Hepatocyte (in vitro differentiated cells): ENCODE measurements around the gene MYH7B. TPM values are rescaled to one million over a fixed set of nuclear protein-coding genes. Genes with fewer than 3 reads are reported as not detected.

Source experiments
- DNase-seq: peaks from one replicate; pipeline ENCODE4 v3.0.0-alpha.2; 2016; ENCODE audit warnings: low spot score
- H2AFZ ChIP-seq: fragments of 200-600 bp; sonication (generic); 2 replicates; pipeline ENCODE4 v1.6.0; 2016; ENCODE audit warnings: antibody characterized with exemption, mild to moderate bottlenecking
- H3K27ac ChIP-seq: fragments of 200-600 bp; sonication (generic); 2 replicates; pipeline ENCODE4 v1.5.1; 2016; ENCODE audit warnings: mild to moderate bottlenecking
- H3K27me3 ChIP-seq: fragments of 200-600 bp; sonication (generic); 2 replicates; pipeline ENCODE4 v1.6.1; 2016
- H3K36me3 ChIP-seq: fragments of 200-600 bp; sonication (generic); replicated peaks from 2 replicates; pipeline ENCODE4 v1.5.1; 2016; ENCODE audit warnings: low read depth; ENCODE audit not compliant: insufficient read depth
- H3K4me1 ChIP-seq: fragments of 200-600 bp; sonication (generic); 2 replicates; pipeline ENCODE4 v1.5.1; 2016; ENCODE audit warnings: mild to moderate bottlenecking, moderate library complexity; ENCODE audit not compliant: insufficient read depth
- H3K4me2 ChIP-seq: fragments of 200-600 bp; sonication (generic); 2 replicates; pipeline ENCODE4 v1.6.0; 2016
- H3K4me3 ChIP-seq: fragments of 200-600 bp; sonication (generic); 2 replicates; pipeline ENCODE4 v1.5.1; 2016; ENCODE audit warnings: mild to moderate bottlenecking
- H3K79me2 ChIP-seq: fragments of 200-600 bp; sonication (generic); 2 replicates; pipeline ENCODE4 v1.6.0; 2017; ENCODE audit warnings: mild to moderate bottlenecking
- H3K9me2 ChIP-seq: fragments of 200-600 bp; sonication (generic); replicated peaks from 2 replicates; pipeline ENCODE4 v1.6.0; 2017; ENCODE audit warnings: mild to moderate bottlenecking; ENCODE audit not compliant: insufficient read depth
- H3K9me3 ChIP-seq: fragments of 200-600 bp; sonication (generic); 2 replicates; pipeline ENCODE4 v1.5.1; 2016; ENCODE audit warnings: low read depth, mild to moderate bottlenecking
- H4K20me1 ChIP-seq: fragments of 200-600 bp; sonication (generic); 2 replicates; pipeline ENCODE4 v1.6.0; 2016; ENCODE audit warnings: mild to moderate bottlenecking; ENCODE audit not compliant: insufficient read depth, poor library complexity, severe bottlenecking
- EZH2 ChIP-seq: fragments of 200-600 bp; sonication (generic); IDR thresholded peaks from 2 replicates; pipeline ENCODE4 v1.6.1; 2016; ENCODE audit warnings: antibody characterized with exemption, mild to moderate bottlenecking, borderline replicate concordance
- EZH2phosphoT487 ChIP-seq: fragments of 200-600 bp; sonication (generic); IDR thresholded peaks from one replicate; pipeline ENCODE4 v1.6.1; 2018; ENCODE audit warnings: antibody characterized with exemption, mild to moderate bottlenecking, low read depth, moderate library complexity; ENCODE audit not compliant: unreplicated experiment, severe bottlenecking
- WGBS: methylation state at CpG from one replicate; pipeline ENCODE4 v1.1.6; 2016; ENCODE audit warnings: low lambda C conversion rate; ENCODE audit errors: missing lambda C conversion rate; 5-methylcytosine and 5-hydroxymethylcytosine counted together
- polyA plus RNA-seq: library from polyadenylated mRNA; unstranded; fragments of >200 nt; fragmentation: Nextera tagmentation; extraction: Ambion mirVana; gene quantifications from 2 replicates; pipeline ENCODE4 v1.2.1, GENCODE V29; 2016
- total RNA-seq: library from RNA; depleted of rRNA; stranded (reverse); fragments of >200 nt; gene quantifications from 2 replicates; pipeline ENCODE4 v1.2.3, GENCODE V29; 2014
- TF ChIP-seq, protein P1 (sequence below): fragments of 200-600 bp; sonication (generic); IDR thresholded peaks from 2 replicates; pipeline ENCODE4 v1.5.1; 2016; ENCODE audit warnings: antibody characterized with exemption, mild to moderate bottlenecking; ENCODE audit not compliant: poor library complexity

MYH7B gene
- total and polyA plus RNA-seq, 2 experiments from 2014 or later: 0.07 to 0.42 TPM

DNA sequence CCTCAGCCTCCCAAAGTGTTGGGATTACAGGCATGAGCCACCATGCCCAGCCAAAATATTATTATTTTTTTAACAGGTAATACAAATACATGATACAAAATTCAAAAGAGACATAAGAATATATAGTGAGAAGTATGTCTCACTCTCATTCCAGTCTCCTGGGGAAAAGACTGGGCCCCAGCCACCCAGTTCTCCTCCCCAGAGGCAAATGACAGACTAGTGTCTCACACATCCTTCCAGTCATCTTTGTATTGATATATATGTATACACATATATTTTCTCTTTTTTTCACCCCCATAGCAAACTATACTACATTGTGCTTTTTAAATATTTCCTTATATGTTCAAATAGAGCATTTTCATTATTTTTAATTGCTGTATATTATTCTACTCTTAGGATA, 8.3 kb upstream of the MYH7B start:
- H3K27ac ChIP-seq: no peak overlapping the region
- H4K20me1 ChIP-seq: no peaks in the 10 kb centered on the region
- H3K9me2 ChIP-seq: no peaks in the 10 kb centered on the region
- no peaks in the 10 kb centered on the region for H3K4me1 ChIP-seq
- H3K4me3 ChIP-seq: no peak overlapping the region
- no peaks in the 10 kb centered on the region for H3K36me3 ChIP-seq
- no peak overlapping the region for H3K4me2 ChIP-seq
- TF ChIP-seq, protein P1, sequence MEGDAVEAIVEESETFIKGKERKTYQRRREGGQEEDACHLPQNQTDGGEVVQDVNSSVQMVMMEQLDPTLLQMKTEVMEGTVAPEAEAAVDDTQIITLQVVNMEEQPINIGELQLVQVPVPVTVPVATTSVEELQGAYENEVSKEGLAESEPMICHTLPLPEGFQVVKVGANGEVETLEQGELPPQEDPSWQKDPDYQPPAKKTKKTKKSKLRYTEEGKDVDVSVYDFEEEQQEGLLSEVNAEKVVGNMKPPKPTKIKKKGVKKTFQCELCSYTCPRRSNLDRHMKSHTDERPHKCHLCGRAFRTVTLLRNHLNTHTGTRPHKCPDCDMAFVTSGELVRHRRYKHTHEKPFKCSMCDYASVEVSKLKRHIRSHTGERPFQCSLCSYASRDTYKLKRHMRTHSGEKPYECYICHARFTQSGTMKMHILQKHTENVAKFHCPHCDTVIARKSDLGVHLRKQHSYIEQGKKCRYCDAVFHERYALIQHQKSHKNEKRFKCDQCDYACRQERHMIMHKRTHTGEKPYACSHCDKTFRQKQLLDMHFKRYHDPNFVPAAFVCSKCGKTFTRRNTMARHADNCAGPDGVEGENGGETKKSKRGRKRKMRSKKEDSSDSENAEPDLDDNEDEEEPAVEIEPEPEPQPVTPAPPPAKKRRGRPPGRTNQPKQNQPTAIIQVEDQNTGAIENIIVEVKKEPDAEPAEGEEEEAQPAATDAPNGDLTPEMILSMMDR: no peak
- no peak for TF ChIP-seq EZH2
- no peak for TF ChIP-seq EZH2phosphoT487
- no peak overlapping the region for H2AFZ ChIP-seq
- H3K79me2 ChIP-seq: no peaks in the 10 kb centered on the region
- DNase-seq: no peak
- no peaks in the 10 kb centered on the region for H3K9me3 ChIP-seq
- no peaks in the 10 kb centered on the region for H3K27me3 ChIP-seq

DNA sequence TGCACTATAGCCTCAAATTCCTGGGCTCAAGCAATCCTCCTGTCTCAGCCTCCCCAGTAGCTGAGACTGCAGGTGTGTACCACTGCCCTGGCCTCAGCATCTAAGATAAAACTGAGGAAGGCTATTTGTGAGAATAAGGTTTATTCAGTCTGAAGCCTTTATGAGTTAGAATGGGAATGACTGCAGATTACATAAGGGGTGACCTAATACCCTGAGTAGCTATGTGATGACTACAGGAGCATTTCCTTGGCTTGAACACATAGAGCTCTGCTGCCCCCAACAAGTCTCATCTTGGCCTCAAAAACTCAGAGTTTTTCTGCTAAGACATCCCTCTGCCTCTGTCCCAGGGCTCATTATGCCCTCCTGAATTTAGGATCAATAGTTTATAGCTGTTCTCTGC, 7.6 kb upstream of the MYH7B start:
- TF ChIP-seq, protein P1: no peak
- TF ChIP-seq EZH2phosphoT487: no peak
- Histone ChIP-seq H3K4me1 (no peaks in the 10 kb centered on the region), H3K9me3 (no peaks in the 10 kb centered on the region), H3K4me3 (no peak overlapping the region), H3K79me2 (no peaks in the 10 kb centered on the region), H3K4me2 (no peak overlapping the region), H3K27me3 (no peaks in the 10 kb centered on the region), H4K20me1 (no peaks in the 10 kb centered on the region), H3K9me2 (no peaks in the 10 kb centered on the region), H3K27ac (no peak overlapping the region), H2AFZ (no peak overlapping the region), H3K36me3 (no peaks in the 10 kb centered on the region)
- no peak for DNase-seq

GRCh38 chr20:34949120-34949519, 6.5 kb upstream of the MYH7B start:
- Histone ChIP-seq H3K9me2 (no peaks in the 10 kb centered on the region), H3K4me3 (no peak overlapping the region), H3K27me3 (no peaks in the 10 kb centered on the region), H3K9me3 (no peaks in the 10 kb centered on the region), H3K4me1 (no peaks in the 10 kb centered on the region), H3K4me2 (no peak overlapping the region), H3K36me3 (no peaks in the 10 kb centered on the region), H4K20me1 (no peaks in the 10 kb centered on the region), H2AFZ (no peak overlapping the region), H3K27ac (no peak overlapping the region), H3K79me2 (peaks cover under 1% of the 10 kb centered on the region)
- no peak for DNase-seq
- 86% methylated on average over 6 of the region's 6 CpGs for WGBS
- TF ChIP-seq, protein P1: no peak
- TF ChIP-seq EZH2phosphoT487 (no peak), EZH2 (no peak)

DNA sequence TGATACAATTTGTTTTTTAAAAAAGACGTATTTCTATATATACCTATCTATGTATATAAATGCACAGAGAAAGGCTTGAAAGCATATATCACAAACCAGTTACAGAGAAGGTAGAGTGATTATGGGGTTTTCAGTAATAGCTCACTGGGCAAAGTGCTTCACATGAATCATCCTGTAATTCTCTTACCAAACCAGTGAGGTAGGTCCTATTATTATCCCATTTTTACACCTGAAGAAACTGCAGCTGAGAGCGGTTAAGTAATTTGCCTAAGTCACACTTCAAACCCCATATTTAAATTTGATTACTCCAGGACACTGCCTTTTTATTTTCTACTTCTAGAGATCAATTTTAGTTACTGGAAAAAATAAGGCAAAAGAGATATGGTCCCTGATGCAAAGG, 4.4 kb upstream of the MYH7B start:
- Histone ChIP-seq H3K27me3 (no peaks in the 10 kb centered on the region), H3K4me2 (no peak overlapping the region), H3K4me3 (no peak overlapping the region), H3K79me2 (peaks cover 8% of the 10 kb centered on the region), H2AFZ (no peak overlapping the region), H4K20me1 (no peaks in the 10 kb centered on the region), H3K36me3 (no peaks in the 10 kb centered on the region), H3K4me1 (peaks cover 9% of the 10 kb centered on the region), H3K27ac (no peak overlapping the region), H3K9me3 (no peaks in the 10 kb centered on the region), H3K9me2 (no peaks in the 10 kb centered on the region)
- TF ChIP-seq, protein P1: no peak
- TF ChIP-seq EZH2phosphoT487 (no peak), EZH2 (no peak)
- no peak for DNase-seq
- 92% methylated on average over 2 of the region's 2 CpGs for WGBS
